A172 (cell line): ENCODE results near the gene FRMD3. TPM values are rescaled to one million over a fixed set of nuclear protein-coding genes. Genes with fewer than 3 reads are reported as not detected.
"Not testable (repeated sequence)": the region's sequence is repeated elsewhere in the genome, so short reads cannot be mapped to it uniquely, and the experiment has no call there.

Experiments used
- DNase-seq: peaks from one replicate; pipeline ENCODE4 v3.0.0-alpha.2; 2015; ENCODE audit warnings: low spot score
- total RNA-seq: library from RNA; depleted of rRNA; stranded (reverse); fragments of >200 nt; shearing (Covaris generic); gene quantifications from 2 replicates; pipeline ENCODE4 v1.2.3, GENCODE V29; 2014

Gene FRMD3
- total RNA-seq, 1 experiment from 2014 or later = 6.2 TPM

GRCh38 chr9:83523684-83524083 is 14.5 kb downstream of the FRMD3 start:
- no peak for DNase-seq

- DNase-seq = no peak
Measured at GRCh38 chr9:83521411-83521810, 16.8 kb downstream of the FRMD3 start.

GRCh38 chr9:83521011-83521410 is 17.2 kb downstream of the FRMD3 start:
- DNase-seq = no peak

- no peak for DNase-seq
Measured at GRCh38 chr9:83520292-83520691, 17.9 kb downstream of the FRMD3 start.

GRCh38 chr9:83517980-83518379 is 20.2 kb downstream of the FRMD3 start:
- DNase-seq = not testable (repeated sequence)

GRCh38 chr9:83514767-83515166 is 23.4 kb downstream of the FRMD3 start:
- no peak for DNase-seq

- no peak for DNase-seq
Measured at GRCh38 chr9:83512621-83513020, 25.6 kb downstream of the FRMD3 start.

GRCh38 chr9:83511051-83511450 is 27.1 kb downstream of the FRMD3 start:
- peak; percentile 83 for DNase-seq

GRCh38 chr9:83509402-83509801 is 28.8 kb downstream of the FRMD3 start:
- DNase-seq = peak; percentile 78

- DNase-seq = peak; percentile 35
Measured at GRCh38 chr9:83508067-83508466, 30.1 kb downstream of the FRMD3 start.

GRCh38 chr9:83505282-83505681 is 32.9 kb downstream of the FRMD3 start:
- no peak for DNase-seq

- DNase-seq = no peak
Measured at GRCh38 chr9:83503866-83504265, 34.3 kb downstream of the FRMD3 start.

- no peak for DNase-seq
Measured at GRCh38 chr9:83501565-83501964, 36.6 kb downstream of the FRMD3 start.

- no peak for DNase-seq
Measured at GRCh38 chr9:83497441-83497840, 40.8 kb downstream of the FRMD3 start.

GRCh38 chr9:83491995-83492394 is 46.2 kb downstream of the FRMD3 start:
- no peak for DNase-seq

- DNase-seq = no peak
Measured at GRCh38 chr9:83491413-83491812, 46.8 kb downstream of the FRMD3 start.

GRCh38 chr9:83489961-83490360 is 48.2 kb downstream of the FRMD3 start:
- no peak for DNase-seq

- DNase-seq = no peak
Measured at GRCh38 chr9:83484990-83485389, 53.2 kb downstream of the FRMD3 start.

GRCh38 chr9:83483223-83483622 is 55.0 kb downstream of the FRMD3 start:
- DNase-seq = no peak

- no peak for DNase-seq
Measured at GRCh38 chr9:83479765-83480164, 58.4 kb downstream of the FRMD3 start.

GRCh38 chr9:83477571-83477970 is 60.6 kb downstream of the FRMD3 start:
- DNase-seq = peak; percentile 14

- no peak for DNase-seq
Measured at GRCh38 chr9:83477120-83477519, 61.1 kb downstream of the FRMD3 start.

GRCh38 chr9:83476513-83476912 is 61.7 kb downstream of the FRMD3 start:
- no peak for DNase-seq

- no peak for DNase-seq
Measured at GRCh38 chr9:83475741-83476140, 62.5 kb downstream of the FRMD3 start.

GRCh38 chr9:83474631-83475030 is 63.6 kb downstream of the FRMD3 start:
- DNase-seq = no peak
